ENCODE measurements around the gene LIPE.
"Not testable (repeated sequence)": the region's sequence is repeated elsewhere in the genome, so short reads cannot be mapped to it uniquely, and the experiment has no call there.

LIPE gene

GRCh38 chr19:42466521-42467182, 39.5 kb upstream of the LIPE start:
- no peaks in the 10 kb centered on the region for H3K36me3 ChIP-seq
- H3K4me3 ChIP-seq: no peak overlapping the region
- H3K27ac ChIP-seq: peak overlapping the region; percentile 70
- peak overlapping the region; percentile 80 for H3K4me2 ChIP-seq
- H3K4me1 ChIP-seq: peaks cover 81% of the 10 kb centered on the region
- H3K9me3 ChIP-seq: no peaks in the 10 kb centered on the region
- no peaks in the 10 kb centered on the region for H4K20me1 ChIP-seq
- peak overlapping the region; percentile 36; the same call in 1 of the 2 replicates for H3K9ac ChIP-seq
- H3K27me3 ChIP-seq: no peaks in the 10 kb centered on the region
- no peak for TF ChIP-seq Cebpa-rat (IDR thresholded peaks at IDR 0.05)

- H3K27ac ChIP-seq: peak overlapping the region; percentile 70
- no peaks in the 10 kb centered on the region for H3K27me3 ChIP-seq
- no peaks in the 10 kb centered on the region for H4K20me1 ChIP-seq
- no peaks in the 10 kb centered on the region for H3K36me3 ChIP-seq
- peaks cover 77% of the 10 kb centered on the region for H3K4me1 ChIP-seq
- H3K9me3 ChIP-seq: no peaks in the 10 kb centered on the region
- peak overlapping the region; percentile 36; the same call in 1 of the 2 replicates for H3K9ac ChIP-seq
- no peak for TF ChIP-seq Cebpa-rat (IDR thresholded peaks at IDR 0.05)
- H3K4me2 ChIP-seq: peak overlapping the region; percentile 80
- no peak overlapping the region for H3K4me3 ChIP-seq
Observed at GRCh38 chr19:42465827-42466280, 38.7 kb upstream of the LIPE start.

- no peaks in the 10 kb centered on the region for H3K9me3 ChIP-seq
- peaks cover 54% of the 10 kb centered on the region for H3K4me1 ChIP-seq
- no peaks in the 10 kb centered on the region for H3K36me3 ChIP-seq
- H4K20me1 ChIP-seq: no peaks in the 10 kb centered on the region
- TF ChIP-seq Cebpa-rat (IDR thresholded peaks at IDR 0.05): no peak
- H3K27me3 ChIP-seq: no peaks in the 10 kb centered on the region
- H3K4me3 ChIP-seq: no peak overlapping the region
- no peak overlapping the region for H3K4me2 ChIP-seq
- H3K9ac ChIP-seq: no peak overlapping the region
- H3K27ac ChIP-seq: no peak overlapping the region
Observed at GRCh38 chr19:42461700-42462324, 34.6 kb upstream of the LIPE start.

DNA sequence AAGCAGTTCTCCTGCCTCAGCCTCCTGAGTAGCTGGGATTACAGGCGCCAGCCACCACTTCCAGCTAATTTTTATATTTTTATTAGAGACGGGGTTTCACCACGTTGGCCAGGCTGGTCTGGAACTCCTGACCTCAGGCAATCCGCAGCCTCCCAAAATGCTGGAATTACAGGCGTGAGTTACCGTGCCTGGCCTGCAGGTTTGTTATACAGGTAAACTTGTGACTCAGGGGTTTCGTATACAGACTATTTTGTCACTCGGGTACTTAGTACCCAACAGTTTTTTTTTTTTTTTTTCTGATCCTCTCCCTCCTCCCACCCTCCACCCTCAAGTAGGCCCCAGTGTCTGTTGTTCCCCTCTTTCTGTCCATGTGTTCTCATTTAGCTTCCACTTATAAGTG, 34.0 kb upstream of the LIPE start:
- H3K4me3 ChIP-seq, H3K4me2 ChIP-seq, H3K27ac ChIP-seq, H3K9ac ChIP-seq, H4K20me1 ChIP-seq, H3K36me3 ChIP-seq, H3K27me3 ChIP-seq, H3K9me3 ChIP-seq: not testable (repeated sequence)
- H3K4me1 ChIP-seq: peaks cover 50% of the 10 kb centered on the region

DNA sequence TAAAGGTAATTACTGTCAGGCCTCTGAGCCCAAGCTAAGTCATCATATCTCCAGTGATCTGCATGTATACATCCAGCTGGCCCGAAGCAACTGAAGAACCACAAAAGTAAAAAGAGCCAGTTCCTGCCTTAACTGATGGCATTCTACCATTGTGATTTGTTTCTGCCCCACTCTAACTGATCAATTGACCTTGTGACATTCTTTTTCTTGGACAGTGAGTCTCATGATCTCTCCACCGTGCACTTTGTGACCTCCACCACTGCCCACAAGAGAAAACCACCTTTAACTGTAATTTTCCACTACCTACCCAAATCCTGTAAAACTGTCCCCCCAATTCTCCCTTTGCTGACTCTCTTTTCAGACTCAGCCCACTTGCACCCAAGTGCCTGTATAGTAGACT, 32.7 kb upstream of the LIPE start:
- Histone ChIP-seq H3K4me1 (peaks cover 50% of the 10 kb centered on the region), H3K36me3 (no peaks in the 10 kb centered on the region), H3K9me3 (no peaks in the 10 kb centered on the region), H4K20me1 (no peaks in the 10 kb centered on the region), H3K9ac (no peak overlapping the region), H3K4me3 (no peak overlapping the region), H3K27ac (no peak overlapping the region), H3K4me2 (peak overlapping the region; percentile 0; the same call in 1 of the 2 replicates), H3K27me3 (no peaks in the 10 kb centered on the region)
- no peak for TF ChIP-seq Cebpa-rat (IDR thresholded peaks at IDR 0.05)

DNA sequence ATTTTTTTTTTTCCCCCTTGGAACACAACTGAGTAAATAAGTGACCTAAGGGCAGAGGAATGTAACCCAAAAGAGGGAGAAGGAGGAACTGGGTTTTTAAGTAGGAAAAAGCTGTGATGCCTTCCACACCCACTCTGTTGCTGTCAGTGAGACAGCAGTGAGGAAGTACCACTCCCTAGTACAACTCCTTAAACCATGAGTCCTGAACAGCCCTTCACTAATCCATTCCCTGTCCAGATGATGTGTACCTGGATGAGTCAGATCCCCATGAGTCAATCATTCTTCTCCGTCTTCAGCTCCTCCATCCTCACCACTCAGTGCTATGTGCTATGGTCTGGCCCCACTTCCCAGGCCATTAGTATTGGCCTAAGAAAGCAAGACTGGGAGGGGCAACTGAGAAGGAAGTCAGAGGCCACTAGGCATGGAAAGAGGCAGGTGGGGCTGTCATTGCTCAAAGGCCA, 28.5 kb upstream of the LIPE start:
- Histone ChIP-seq H3K4me2 (peak overlapping the region; percentile 41), H4K20me1 (peaks cover 11% of the 10 kb centered on the region; the same call in 1 of the 2 replicates), H3K4me1 (peaks cover 72% of the 10 kb centered on the region), H3K9me3 (no peaks in the 10 kb centered on the region), H3K27ac (no peak overlapping the region), H3K27me3 (no peaks in the 10 kb centered on the region), H3K4me3 (no peak overlapping the region), H3K9ac (no peak overlapping the region), H3K36me3 (no peaks in the 10 kb centered on the region)
- no peak for TF ChIP-seq Cebpa-rat (IDR thresholded peaks at IDR 0.05)

DNA sequence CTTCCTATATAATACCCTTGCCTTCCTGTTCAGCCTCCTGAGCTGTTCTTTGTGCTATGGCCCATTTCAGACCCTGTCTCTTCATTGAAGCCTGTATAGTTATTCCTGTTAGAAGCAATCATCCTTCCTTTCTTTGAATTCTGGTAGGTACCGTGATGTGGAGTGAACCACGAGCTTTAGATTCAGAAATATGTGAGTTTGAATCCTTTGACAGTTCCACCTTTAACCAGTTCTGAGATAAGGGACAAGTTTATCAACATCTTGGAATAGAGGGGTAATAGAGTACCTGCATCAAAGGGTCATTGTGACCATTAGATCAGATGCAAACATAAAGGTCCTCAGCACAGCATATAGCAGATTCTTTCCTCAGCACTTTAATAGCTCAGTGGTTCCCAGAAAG, 27.9 kb upstream of the LIPE start:
- Histone ChIP-seq H3K4me3 (no peak overlapping the region), H3K27ac (no peak overlapping the region), H3K4me1 (peaks cover 72% of the 10 kb centered on the region), H3K27me3 (no peaks in the 10 kb centered on the region), H3K9ac (no peak overlapping the region), H4K20me1 (peaks cover 11% of the 10 kb centered on the region; the same call in 1 of the 2 replicates), H3K36me3 (no peaks in the 10 kb centered on the region), H3K9me3 (no peaks in the 10 kb centered on the region), H3K4me2 (peak overlapping the region; percentile 41)
- TF ChIP-seq Cebpa-rat (IDR thresholded peaks at IDR 0.05): no peak

- Histone ChIP-seq H3K9ac (no peak overlapping the region), H3K4me3 (peak overlapping the region; percentile 44; the same call in 1 of the 2 replicates), H3K27ac (peak overlapping the region; percentile 36; the same call in 1 of the 2 replicates), H4K20me1 (peaks cover 17% of the 10 kb centered on the region; the same call in 1 of the 2 replicates), H3K36me3 (no peaks in the 10 kb centered on the region), H3K27me3 (no peaks in the 10 kb centered on the region), H3K4me2 (peak overlapping the region; percentile 91), H3K9me3 (no peaks in the 10 kb centered on the region), H3K4me1 (peaks cover 63% of the 10 kb centered on the region)
- TF ChIP-seq Cebpa-rat (IDR thresholded peaks at IDR 0.05): no peak
Observed at GRCh38 chr19:42452590-42452989, 25.4 kb upstream of the LIPE start.

DNA sequence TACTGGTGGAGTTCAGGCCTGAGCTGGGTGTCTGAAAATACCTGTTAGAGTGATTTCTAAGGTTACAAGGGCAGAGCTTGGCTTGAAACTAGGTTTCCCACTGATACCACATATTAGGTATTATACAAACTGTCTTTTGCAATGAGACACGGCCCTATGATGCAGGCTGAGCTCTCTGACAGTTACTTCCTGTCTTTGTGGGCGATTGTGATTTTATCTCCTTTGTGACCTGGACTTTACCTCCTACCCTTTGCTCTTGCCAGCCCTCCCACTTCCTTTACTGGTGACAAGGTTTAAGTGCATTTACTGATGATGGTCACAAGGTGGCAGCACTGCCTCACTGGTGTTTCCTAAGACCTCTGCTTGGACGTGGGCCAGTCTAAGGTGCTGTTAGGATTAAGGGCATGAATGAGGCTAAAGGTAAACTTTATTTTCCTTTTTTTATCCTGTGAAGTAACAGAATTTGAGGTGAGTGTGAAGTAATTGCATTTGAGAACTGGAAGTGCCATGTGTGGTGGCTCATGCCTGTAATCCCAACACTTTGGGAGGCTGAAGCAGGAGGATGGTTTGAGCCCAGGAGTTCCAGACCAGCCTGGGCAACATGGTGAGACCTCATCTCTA, 23.2 kb upstream of the LIPE start:
- H3K27ac ChIP-seq: no peak overlapping the region
- no peak for TF ChIP-seq Cebpa-rat (IDR thresholded peaks at IDR 0.05)
- no peaks in the 10 kb centered on the region for H3K36me3 ChIP-seq
- H3K9ac ChIP-seq: no peak overlapping the region
- H3K9me3 ChIP-seq: no peaks in the 10 kb centered on the region
- peak overlapping the region; percentile 91 for H3K4me2 ChIP-seq
- H3K27me3 ChIP-seq: no peaks in the 10 kb centered on the region
- H4K20me1 ChIP-seq: peaks cover 25% of the 10 kb centered on the region; the same call in 1 of the 2 replicates
- H3K4me3 ChIP-seq: no peak overlapping the region
- H3K4me1 ChIP-seq: peaks cover 54% of the 10 kb centered on the region

DNA sequence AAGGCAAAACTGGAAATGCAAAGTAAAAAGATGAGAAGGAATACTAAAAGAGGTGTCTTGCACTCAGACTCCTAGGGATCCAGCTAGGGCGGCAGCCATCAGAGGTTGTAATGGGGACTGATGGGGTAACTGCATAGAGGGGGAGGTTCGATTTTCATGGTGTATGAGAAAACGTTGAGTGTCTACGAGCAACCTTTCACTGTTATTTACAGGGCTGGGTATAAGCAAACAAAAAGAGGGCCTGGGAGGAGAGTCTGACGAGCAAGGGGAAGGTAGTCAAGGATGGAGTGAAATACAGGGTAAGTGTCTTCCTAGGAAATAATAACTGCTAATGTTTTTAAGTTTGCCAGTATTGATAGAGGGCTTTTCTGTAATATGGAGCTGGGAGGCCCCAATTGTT, 21.1 kb upstream of the LIPE start:
- H3K9ac ChIP-seq: not testable (repeated sequence)

More for the DNA sequence above, 21.1 kb upstream of the LIPE start:
- H3K36me3 ChIP-seq, H3K4me2 ChIP-seq, H3K9me3 ChIP-seq, H3K4me3 ChIP-seq, H3K27me3 ChIP-seq, H3K27ac ChIP-seq: not testable (repeated sequence)
- H3K4me1 ChIP-seq: peaks cover 33% of the 10 kb centered on the region
- peaks cover 24% of the 10 kb centered on the region; the same call in 1 of the 2 replicates for H4K20me1 ChIP-seq

All from BLaER1 (cell line).